ENCODE data around the gene ADIRF.
"Not testable (repeated sequence)": the region's sequence is repeated elsewhere in the genome, so short reads cannot be mapped to it uniquely, and the experiment has no call there.

The ADIRF gene

DNA sequence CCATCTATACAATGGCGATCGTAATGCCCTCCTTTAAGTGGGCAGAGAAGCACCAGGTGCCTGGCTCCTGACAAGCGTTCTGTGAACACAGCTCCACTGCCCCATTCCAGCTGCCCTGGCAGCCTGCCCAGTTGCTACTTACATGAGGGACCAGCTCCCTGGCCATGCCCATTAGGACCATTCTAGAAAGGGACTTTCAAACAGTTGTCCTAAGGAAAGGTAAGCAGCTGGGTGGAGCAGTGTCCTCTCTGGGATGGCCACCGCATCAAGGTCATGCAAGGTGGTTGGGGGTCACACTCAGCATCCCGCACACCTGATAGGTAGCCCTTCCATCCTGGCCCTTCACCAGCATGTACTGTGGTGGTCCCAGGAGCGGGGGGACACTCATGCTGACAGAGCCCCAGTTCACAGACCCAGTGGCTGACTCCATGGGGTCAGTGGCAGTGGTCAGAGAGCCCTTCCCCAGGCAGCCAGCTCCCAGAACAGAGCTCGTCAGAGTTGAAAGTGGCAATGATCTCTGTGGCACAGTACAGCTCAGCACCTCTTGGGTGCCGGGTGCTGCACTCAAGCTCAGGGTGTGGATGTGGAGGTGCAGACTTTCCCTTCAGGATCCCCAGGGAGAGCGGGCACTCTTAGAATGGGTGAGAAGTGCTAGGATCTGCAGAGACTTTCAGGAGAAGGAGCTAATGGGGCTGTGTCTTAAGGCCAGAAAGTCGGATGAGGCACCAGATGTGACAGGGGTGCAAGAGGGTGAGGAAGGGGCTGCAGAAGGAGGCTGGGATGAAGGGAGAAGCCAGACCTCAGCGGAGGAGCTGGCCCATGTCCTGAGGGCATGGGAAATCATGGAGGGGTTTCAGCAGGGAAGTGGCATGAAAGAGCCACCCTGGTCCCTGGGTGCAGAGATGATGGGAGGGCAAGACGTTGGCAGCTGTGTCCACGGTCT, 21.8 kb upstream of the ADIRF start:
- DNase-seq (ENCODE audit: low read depth): no peak

DNA sequence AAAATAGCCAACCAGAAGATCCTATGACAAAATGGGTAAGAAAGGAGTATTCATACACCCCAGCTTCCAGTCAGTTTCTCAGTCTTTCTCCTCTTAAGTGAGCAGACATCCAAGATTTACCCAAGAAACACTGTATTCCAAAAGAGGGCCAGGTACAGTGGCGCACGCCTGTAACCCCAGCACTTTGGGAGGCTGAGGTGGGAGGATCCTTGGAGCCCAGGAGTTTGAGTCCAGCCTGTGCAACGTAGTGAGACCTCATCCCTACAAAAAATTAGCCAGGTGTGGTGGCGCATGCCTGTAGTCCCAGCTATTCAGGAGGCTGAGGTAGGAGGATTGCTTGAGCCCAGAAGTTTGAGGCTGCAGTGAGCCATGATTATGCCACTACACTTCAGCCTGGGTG, 20.5 kb upstream of the ADIRF start:
- not testable (repeated sequence) for DNase-seq (ENCODE audit: low read depth)

DNA sequence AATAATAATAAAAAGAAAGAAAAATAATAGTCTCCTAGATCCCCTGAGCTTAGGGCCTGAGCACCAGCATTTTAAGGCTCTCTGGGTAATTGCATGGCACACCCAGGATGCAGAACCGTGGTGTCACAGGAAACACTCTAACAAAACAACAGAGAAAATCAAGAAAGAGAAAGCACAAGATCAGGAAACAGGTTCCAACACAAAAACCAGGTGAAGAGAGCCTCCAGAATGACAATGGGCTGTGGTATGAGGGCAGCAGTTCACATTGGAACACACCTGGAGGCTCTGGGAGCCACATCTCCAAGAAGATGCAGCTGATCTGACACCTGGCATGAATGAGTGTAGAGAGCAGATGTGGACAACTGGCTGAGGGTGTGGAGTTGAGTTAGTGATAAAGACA, 17.9 kb upstream of the ADIRF start:
- DNase-seq (ENCODE audit: low read depth): no peak

DNA sequence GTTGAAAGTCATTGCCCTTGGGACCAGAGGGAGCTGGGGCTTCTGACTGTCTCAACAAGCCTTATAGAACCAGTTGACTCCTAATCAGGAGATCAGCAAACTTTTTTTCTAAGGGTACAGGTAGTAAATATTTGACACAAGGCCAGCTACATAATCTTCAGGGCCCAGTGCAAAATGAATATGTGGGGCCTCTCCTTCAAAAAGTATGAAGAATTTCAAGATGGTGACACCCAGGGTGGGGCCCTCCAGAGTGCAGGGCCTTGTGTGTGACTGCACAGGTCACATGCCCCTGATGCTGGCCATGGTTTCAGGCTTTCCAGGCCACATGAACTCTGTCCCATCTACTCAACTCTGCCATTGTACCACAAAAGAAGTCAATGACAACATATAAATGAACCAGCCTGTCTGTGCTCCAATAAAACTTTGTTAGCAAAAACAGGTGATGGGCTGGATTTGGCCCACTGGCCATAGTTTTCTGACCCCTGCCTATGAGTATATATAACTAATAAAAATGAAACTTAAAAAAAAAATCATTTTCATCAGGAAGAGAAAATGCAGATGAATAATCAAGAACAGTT, 17.0 kb upstream of the ADIRF start:
- DNase-seq (ENCODE audit: low read depth): no peak

DNA sequence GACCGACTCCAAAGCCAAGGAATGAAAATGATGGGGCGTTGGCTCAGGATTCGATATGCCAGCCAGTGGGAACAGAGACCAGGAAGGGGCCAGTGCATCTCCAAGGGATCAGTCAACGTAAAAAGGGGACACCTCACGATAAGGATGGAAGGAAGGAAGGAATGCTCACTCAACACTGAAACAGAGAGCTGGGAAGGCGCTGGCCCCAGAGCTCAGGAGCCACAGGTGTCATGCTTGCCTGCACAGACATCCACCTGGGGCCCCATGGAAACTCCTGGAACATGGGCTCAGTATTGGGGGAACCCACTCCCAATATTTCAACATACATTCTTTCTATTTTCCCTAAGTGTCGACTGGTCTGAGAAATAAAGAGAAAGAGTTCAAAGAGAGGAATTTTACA, 16.2 kb upstream of the ADIRF start:
- DNase-seq (ENCODE audit: low read depth): no peak

DNA sequence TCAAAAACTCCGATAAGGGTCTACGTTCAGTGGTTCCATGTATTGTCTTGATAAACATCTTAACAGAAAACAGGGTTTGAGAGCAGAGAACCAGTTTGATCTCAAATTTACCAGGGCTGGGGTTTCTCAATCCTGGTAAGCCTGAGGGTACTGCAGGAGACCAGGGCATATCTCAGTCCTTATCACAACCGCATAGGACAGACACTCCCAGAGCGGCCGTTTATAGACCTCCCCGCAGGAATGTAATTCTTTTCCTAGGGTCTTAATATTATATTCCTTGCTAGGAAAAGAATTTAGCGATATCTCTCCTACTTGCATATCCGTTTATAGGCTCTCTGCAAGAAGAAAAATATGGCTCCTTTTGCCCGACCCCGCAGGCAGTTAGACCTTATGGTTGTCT, 15.6 kb upstream of the ADIRF start:
- DNase-seq (ENCODE audit: low read depth): not testable (repeated sequence)

DNA sequence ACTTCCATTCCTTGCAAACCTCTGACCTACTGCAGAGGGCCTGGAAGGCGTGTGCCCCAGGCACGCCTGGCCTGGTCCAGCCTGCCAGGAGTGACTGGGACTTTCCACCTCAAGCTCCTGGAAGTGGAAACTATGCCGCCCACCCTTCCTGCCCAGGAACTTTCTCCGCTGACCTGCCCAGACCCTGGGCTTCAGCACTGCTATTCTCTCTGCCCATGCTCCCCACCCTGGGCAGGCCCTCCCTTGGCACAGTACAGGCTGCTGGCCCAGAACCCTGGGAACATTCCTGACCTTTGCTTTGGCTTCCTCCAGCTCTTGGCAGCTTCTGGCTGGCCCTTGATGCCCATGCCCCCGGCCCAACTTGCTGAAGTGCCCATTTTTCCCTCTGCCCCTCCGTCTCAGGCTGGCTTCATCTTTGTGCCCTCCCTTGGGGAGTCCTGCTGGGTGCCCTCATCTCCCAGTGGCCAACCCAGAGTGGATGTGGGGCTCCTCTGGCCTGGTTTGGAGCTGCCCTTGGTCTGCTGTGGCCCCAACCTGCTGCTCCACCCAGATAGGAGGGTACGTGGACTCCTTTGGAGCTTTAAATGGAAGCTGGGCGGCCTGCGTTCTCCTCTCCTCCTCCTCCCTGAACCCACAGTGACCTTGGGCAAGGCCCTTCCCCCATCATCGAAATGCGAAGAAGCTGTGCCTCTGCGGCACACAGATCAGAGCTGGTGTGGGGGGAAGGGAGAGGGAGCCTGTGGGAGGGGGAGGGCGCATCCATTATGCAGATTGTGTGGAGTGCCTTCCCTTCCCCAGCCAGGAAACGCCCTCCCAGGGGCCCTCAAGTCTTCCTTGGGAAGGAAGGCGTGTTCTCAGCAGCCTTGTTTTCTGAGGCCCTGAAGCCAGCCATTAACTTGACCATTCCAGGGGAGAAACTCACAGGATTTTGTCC, 14.3 kb upstream of the ADIRF start:
- no peak for DNase-seq (ENCODE audit: low read depth)

DNA sequence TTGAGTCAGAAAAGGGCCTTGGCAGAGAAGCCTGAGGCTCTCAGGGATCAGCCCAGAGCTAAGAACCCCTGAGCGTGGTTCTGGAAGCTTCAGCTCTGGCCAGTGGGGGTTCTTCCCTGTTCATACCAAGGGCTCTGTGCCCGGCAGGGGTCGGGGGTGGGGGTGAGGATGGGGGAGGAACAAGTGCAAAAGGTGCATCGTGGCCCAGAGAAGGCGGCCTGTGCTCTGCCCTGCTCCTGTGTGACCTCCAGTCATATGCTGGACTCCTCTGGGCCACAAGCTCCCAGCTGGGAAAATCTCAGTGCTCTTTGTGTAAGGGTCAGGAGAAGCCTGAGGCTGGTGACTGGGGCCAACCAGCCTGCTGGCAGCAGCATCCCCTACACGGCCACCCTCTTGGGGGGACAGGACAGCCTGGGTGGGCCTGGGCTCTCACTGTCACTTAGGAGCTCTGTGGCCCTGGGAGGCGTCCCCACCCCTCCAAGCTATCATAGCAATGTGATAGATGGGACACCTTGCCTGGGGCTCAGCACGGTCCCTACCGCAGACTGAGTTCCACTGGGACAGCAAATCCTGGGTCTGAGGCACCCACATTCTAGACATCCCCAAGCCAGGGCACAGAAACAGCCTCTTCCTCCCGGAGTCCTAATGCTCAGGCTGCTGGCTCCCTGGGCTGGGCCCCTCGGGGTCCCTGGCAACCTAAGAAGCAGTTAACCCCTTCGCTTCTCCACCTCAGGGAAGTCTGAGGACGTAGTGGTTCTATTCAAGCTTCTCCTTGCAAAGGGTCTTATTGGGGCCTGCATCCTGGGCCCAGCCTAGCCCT, 13.4 kb upstream of the ADIRF start:
- no peak for DNase-seq (ENCODE audit: low read depth)

DNA sequence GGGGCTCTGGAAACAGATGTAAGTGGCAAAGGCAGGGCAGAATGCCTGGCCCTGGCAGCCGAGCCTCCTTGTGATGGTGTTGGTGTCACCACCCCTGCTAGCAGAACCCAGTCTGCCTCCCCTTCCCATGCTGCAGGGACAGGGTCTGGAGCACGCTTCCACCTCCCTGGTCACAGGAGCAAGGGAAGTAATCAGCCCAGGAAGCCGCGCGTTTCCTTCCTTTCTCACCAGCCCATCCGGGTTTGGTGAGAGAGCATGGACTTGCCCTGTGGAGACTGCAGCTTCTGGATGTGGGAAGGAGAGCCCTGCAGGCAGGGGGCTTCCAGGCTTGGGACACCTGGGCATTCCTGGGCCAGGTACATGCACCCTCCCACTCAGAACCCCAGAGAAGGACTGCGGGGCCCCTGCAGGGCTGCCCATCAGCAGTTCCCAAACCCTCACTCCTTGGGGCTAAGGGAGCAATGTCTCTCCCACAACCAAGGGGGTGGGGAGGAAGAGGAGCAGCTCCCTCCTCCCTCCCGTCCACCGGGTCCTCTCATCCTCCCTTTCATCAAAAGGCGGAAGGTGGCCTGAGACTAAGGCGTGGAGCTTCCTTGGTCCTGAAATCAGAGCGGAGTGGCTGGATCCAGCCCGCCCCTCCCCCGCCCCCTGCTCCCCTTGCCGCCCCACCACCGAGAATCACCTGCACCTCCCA, 12.6 kb upstream of the ADIRF start:
- DNase-seq (ENCODE audit: low read depth): no peak

DNA sequence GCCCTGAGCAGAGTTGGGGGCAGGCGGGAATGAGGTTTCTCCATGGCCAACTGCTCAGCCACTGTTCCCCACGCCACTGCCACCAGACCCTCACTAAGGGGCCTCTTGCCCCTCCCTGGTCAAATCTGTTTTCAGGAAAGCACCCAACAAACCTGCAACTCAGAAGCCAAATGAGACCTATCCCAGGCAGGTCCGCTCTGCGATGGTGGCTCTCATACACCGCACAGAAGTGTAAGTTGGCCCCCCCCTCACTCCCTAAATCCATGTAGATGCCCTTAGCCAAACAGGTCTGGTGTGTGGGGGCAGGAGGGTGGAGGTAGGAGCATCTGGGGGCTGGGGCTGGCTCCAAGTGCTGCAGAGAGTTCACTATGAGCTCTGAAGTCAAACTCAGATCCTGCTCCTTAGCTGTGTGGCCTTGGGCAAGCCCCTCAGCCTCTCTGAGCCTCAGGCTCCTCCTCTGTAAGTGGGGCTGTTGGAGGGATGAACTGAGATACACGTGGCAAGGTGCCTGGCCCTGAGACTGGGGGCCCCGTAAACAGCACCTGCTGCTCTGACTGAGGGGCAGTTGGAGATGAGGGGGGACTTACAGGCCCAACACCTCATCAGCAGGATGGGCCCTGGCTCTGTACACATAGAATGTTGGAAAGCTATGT, 12.0 kb upstream of the ADIRF start:
- no peak for DNase-seq (ENCODE audit: low read depth)

DNA sequence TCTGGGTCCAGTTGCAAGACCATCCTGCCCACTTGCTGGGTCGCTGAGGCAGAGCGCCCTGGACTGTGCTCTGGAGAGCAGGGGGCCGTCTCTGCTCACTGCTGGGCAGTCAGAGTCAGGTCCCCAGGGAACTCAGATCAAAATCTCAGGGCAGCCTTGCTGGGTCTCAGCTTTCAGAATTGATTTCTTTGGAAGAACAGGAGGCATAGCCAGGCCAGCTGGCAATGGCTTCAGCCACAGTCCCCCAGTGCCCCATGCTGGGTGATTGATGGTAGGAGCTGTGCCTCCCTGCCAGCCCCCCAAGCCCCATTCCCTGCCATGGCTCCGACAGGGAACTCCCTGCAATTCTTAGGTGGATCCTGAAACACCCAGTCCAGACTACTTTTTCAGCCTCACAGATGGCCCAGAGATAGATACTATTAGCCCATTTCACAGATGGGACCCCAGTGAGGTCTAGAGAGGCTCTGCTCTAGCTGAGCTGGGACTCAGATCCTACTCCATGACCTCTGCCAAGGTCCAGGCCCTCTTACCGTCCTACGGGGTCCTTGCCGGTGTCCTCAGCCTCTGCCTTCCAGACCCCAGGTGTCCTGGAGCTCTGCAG, 11.3 kb upstream of the ADIRF start:
- no peak for DNase-seq (ENCODE audit: low read depth)

DNA sequence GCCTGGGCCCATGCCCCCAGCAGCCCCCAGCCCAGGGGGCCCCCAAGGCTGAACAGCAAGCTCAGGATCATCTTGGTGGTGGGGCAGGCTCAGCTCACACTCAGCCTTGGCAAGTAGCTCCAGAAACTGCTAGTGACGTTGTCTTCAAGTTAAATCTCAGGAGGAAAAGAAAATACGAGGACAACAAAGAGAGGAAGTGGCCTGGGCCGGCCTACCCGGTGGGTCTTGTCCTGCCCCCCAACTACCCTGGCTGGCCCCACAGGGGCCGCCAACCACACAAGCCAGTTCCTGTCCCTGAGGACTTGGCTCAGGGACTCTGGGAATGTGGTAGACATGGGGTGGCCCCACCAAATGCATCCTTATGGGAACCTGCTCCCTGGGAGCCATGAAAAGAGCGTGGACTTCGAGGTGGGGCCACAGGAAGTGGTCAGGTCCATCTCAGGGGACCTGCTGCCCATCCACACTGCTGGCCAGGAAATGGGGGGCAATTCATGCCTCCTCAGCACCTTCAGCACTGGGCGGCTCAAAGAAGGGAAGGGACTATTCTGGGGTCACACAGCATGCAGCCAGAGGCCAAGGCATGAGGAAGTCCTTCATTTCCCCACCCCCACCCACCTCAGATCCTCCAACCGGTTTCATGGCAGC, 10.7 kb upstream of the ADIRF start, which contains the start of gene MMRN2:
MMRN2 (minus strand) TSS at position 145 of the 645 bp plus-strand sequence; CDS start at position 71, 74 bp downstream.
- DNase-seq (ENCODE audit: low read depth): no peak

DNA sequence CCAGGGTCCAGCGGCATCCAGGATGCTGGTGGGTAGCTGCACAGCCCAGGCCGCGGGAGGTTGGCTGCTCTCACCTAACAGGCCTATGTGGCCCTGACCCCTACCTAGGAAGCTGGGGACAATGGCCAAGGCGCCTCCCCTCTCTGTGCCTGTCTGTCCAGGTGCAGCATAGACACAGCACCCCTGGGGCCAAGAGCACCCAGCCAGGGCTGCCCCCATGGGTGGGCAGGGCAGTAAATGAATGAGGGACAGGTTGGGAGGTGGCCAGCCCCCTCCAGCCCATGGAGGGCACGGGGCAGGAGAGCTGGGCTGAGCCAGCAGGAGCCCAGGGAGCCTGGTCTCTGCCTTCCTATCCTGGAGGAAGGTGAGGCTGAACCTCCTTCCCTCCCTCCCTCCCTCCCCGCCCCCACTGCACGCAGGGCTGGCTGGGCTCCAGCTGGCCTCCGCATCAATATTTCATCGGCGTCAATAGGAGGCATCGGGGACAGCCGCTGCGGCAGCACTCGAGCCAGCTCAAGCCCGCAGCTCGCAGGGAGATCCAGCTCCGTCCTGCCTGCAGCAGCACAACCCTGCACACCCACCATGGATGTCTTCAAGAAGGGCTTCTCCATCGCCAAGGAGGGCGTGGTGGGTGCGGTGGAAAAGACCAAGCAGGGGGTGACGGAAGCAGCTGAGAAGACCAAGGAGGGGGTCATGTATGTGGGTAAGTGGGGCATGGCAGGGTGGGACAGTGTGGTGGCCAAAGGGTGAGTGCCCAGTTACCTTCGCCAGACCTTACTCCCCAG, 10.0 kb upstream of the ADIRF start, which contains the start of gene SNCG:
SNCG (plus strand) TSS at position 484 of the 785 bp plus-strand sequence; CDS start at position 583, 99 bp downstream.
- DNase-seq (ENCODE audit: low read depth): no peak

DNA sequence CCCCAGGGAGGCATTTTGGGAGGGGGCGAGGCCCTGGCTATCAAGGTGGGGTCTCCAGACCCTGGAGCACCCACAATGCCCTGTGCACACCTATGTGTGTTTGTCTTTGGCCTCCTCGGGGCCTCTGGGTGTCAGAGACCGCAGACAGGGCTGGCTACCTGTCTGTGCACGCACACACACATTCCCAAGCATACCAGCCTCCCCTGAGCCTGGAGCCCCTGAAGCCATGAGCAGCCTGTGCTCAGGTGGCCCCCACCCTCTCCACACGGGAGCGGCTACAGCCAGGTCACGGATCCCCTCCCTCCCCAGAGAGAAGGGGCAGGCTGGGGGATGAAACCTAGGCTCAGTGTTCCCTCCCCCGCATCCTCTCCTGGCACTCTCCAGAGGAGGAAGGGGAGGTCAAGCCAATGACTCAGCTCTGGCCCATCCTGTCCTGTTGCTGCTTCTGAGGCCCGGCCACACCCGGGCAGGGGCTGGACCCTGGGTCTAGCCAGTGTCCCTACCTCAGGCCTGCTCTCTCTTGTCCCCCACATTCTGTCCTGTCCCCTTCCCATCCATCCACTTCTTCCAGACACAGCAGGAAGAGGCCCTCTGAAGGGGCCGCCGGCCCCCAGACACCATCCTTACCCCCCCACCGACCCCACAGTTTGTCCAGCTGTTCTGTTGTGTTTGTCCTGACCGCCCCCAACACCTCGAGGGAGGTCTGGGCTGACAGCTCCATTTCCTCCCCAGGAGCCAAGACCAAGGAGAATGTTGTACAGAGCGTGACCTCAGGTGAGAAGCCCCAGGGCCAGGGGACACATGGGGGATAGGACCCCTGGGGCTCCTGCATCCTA, 9.2 kb upstream of the ADIRF start:
- no peak for DNase-seq (ENCODE audit: low read depth)

DNA sequence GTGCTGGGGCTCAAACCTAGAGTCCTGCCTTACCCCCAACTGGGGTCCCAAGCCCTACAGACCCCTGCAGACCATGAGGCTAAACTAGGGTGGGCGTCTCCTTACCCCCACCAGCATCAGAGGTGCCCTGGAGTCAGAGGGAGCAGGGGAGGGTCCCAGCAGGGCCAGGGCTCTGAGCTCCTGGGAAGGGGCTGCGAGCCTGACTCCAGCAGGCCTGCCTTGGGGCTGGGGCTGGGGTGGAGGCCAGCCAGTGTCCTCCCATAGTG, 8.6 kb upstream of the ADIRF start:
- DNase-seq (ENCODE audit: low read depth): no peak

DNA sequence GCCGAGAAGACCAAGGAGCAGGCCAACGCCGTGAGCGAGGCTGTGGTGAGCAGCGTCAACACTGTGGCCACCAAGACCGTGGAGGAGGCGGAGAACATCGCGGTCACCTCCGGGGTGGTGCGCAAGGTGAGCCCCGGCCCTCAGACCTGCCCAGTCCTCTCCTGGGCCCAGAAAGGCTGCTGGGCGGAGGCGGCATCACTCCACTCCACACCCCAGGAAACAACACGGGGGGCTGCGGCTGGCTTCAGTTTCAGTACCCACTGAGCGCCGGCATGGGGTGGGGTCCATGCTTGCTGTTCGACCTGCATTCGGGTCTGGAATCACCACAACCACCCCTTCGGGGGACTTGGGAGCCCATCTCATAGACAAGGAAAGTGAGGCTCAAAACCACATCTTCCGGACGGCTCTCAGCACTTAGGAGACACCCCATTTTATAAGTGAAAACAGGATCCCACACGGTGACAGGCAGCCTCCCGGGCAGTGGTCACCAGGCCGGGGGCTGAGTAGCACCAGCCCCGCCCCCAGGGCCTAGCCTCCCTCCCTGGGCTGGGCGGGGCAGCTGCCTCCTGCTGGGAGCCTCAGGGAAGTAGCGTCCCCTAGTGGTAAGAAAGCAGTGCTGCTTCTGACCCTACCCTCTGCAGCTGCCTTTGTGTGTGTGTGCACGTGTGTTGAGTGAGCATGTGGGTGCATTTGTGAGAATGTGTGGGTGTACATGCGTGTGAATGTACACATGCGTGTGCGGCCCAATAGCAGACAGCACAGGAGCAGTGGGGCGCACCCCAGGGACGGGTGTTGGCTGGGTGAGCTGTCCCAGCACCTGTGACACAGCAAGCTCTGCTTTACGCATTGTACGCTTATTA, 8.0 kb upstream of the ADIRF start:
- no peak for DNase-seq (ENCODE audit: low read depth)
